Endothelial cell of umbilical vein (primary cell): Measurements from ENCODE around the gene CDCA5. TPM values are rescaled to one million over a fixed set of nuclear protein-coding genes. Genes with fewer than 3 reads are reported as not detected.

ENCODE experiments used
- BruUV-seq: library from RNA; stranded (reverse); fragments of 400-500 nt; replicated peaks from 2 replicates; lab custom pipeline; 2021; lab: Mats Ljungman, UMichigan
- CTCF ChIA-PET: fragments of 300-600, 350-600 bp; sonication (Branson Sonifier 250); formaldehyde crosslinking; loops from one replicate; lab custom pipeline; 2021; ENCODE audit warnings: antibody characterized with exemption, inconsistent platforms; lab: Charles Lee
- POLR2A ChIA-PET: fragments of 300-600, 350-600 bp; sonication (Branson Sonifier 250); formaldehyde crosslinking; loops from one replicate; lab custom pipeline; 2021; ENCODE audit warnings: antibody characterized with exemption, inconsistent platforms; lab: Charles Lee
- DNase-seq: peaks from one replicate; pipeline ENCODE4 v3.0.0-alpha.2; 2011; ENCODE audit warnings: low read depth, low spot score
- FAIRE-seq: peaks from 2 replicates; lab custom pipeline; 2011; peaks lifted over from hg19 to GRCh38; lab: Jason Lieb, UNC
- H2AFZ ChIP-seq: 2 replicates; pipeline ENCODE4 v1.6.0; 2012; ENCODE audit warnings: low read depth, low read length, control low read depth, inconsistent platforms
- H3K27ac ChIP-seq: 2 replicates; pipeline ENCODE4 v1.5.1; 2011; ENCODE audit warnings: low read depth, mild to moderate bottlenecking, control low read depth, low read length, moderate library complexity; ENCODE audit not compliant: insufficient read depth
- H3K27me3 ChIP-seq, 2 experiments: 2 replicates each; pipeline versions ENCODE4 v1.6.0 to v1.6.1; 2011; ENCODE audit warnings: low read length in 2 of 2, mixed read lengths in 1 of 2; ENCODE audit not compliant: control insufficient read depth in 2 of 2, insufficient read depth in 2 of 2
- H3K36me3 ChIP-seq, 2 experiments: 2 replicates in 1 of 2; 3 replicates in 1 of 2; pipeline ENCODE4 v1.5.1; 2011; ENCODE audit warnings: low read length in 2 of 2, mild to moderate bottlenecking in 1 of 2, moderate library complexity in 1 of 2; ENCODE audit not compliant: control insufficient read depth in 2 of 2, insufficient read depth in 2 of 2; ENCODE audit errors: extremely low read depth in 1 of 2
- H3K4me1 ChIP-seq: 3 replicates; pipeline ENCODE4 v1.5.1; 2011; ENCODE audit warnings: mild to moderate bottlenecking, low read length; ENCODE audit not compliant: control insufficient read depth, insufficient read depth; ENCODE audit errors: extremely low read depth
- H3K4me2 ChIP-seq: 2 replicates; pipeline ENCODE4 v1.6.1; 2011; ENCODE audit warnings: low read length, control low read depth, mixed read lengths; ENCODE audit not compliant: insufficient read depth
- H3K4me3 ChIP-seq, 3 experiments: fragments of 200-600 bp in 1 of 3; sonication (generic), shearing (Covaris generic) in 1 of 3; replicated peaks in 1 of 3; 2 replicates each; pipeline ENCODE4 v1.5.1; 2011 to 2016; ENCODE audit warnings: control low read depth in 3 of 3, low read length in 3 of 3, mild to moderate bottlenecking in 2 of 3, inconsistent platforms in 1 of 3, low read depth in 1 of 3, moderate library complexity in 1 of 3; ENCODE audit not compliant: insufficient read depth in 1 of 3
- H3K79me2 ChIP-seq: 2 replicates; pipeline ENCODE4 v1.6.0; 2012; ENCODE audit warnings: low read length, inconsistent platforms; ENCODE audit not compliant: control insufficient read depth, insufficient read depth
- H3K9ac ChIP-seq: replicated peaks from 2 replicates; pipeline ENCODE3; 2011; ENCODE audit warnings: low read length, control low read depth; ENCODE audit not compliant: insufficient read depth; ENCODE audit errors: extremely low read depth
- H3K9me1 ChIP-seq: replicated peaks from 3 replicates; pipeline ENCODE4 v1.6.0; 2011; ENCODE audit warnings: mild to moderate bottlenecking, low read length; ENCODE audit not compliant: control insufficient read depth, insufficient read depth; ENCODE audit errors: extremely low read depth
- H3K9me3 ChIP-seq: replicated peaks from 2 replicates; pipeline ENCODE4 v1.5.1; 2012; ENCODE audit warnings: low read length, inconsistent platforms; ENCODE audit not compliant: control insufficient read depth, insufficient read depth
- H4K20me1 ChIP-seq: replicated peaks from 2 replicates; pipeline ENCODE3; 2011; ENCODE audit warnings: mild to moderate bottlenecking, low read length; ENCODE audit not compliant: control insufficient read depth, insufficient read depth; ENCODE audit errors: extremely low read depth
- CTCF ChIP-seq, 2 donors: IDR thresholded peaks; 1 replicate in 1 of 2; 2 replicates in 1 of 2; pipeline ENCODE4 v1.5.1; 2011; ENCODE audit warnings: low read length in 2 of 2, mild to moderate bottlenecking in 2 of 2, moderate library complexity in 2 of 2, control low read depth in 1 of 2, inconsistent platforms in 1 of 2, low read depth in 1 of 2; ENCODE audit not compliant: insufficient read depth in 1 of 2; ENCODE audit errors: extremely low read depth in 1 of 2
- EZH2 ChIP-seq: IDR thresholded peaks from 2 replicates; pipeline ENCODE4 v1.6.1; 2012; ENCODE audit warnings: borderline replicate concordance, low read depth, mild to moderate bottlenecking, moderate library complexity, low read length, inconsistent platforms; ENCODE audit not compliant: severe bottlenecking
- FOS ChIP-seq: IDR thresholded peaks from 2 replicates; pipeline ENCODE4 v1.6.1; 2011; ENCODE audit warnings: mild to moderate bottlenecking, low read length, moderate library complexity, borderline replicate concordance; ENCODE audit not compliant: insufficient read depth
- GATA2 ChIP-seq: IDR thresholded peaks from 2 replicates; pipeline ENCODE4 v1.7.0; 2011; ENCODE audit warnings: low read depth, mild to moderate bottlenecking, moderate library complexity, mixed read lengths, low read length; ENCODE audit not compliant: insufficient read length, insufficient read depth
- JUN ChIP-seq: IDR thresholded peaks from 2 replicates; pipeline ENCODE4 v1.6.1; 2011; ENCODE audit warnings: borderline replicate concordance, low read depth; ENCODE audit not compliant: insufficient read length, insufficient read depth
- MYC ChIP-seq: IDR thresholded peaks from one replicate; pipeline ENCODE4 v1.6.1; 2011; ENCODE audit warnings: mild to moderate bottlenecking, low read depth, low read length
- POLR2A ChIP-seq: IDR thresholded peaks from 2 replicates; pipeline ENCODE4 v1.6.1; 2012; ENCODE audit warnings: low read depth, mild to moderate bottlenecking, control low read depth, low read length
- POLR2AphosphoS5 ChIP-seq: IDR thresholded peaks from 2 replicates; pipeline ENCODE4 v1.6.1; 2012; ENCODE audit warnings: low read depth, mild to moderate bottlenecking, control low read depth, low read length, moderate library complexity; ENCODE audit not compliant: insufficient read depth
- dilution Hi-C: fragments of 300-500 bp; cut with MboI; formaldehyde crosslinking; loops from one replicate; pipeline ENCODE4 v1.15.0; 2019; ENCODE audit warnings: low sequenced_read_pairs; ENCODE audit not compliant: extremely low pct_ligation_motif_present
- intact Hi-C: fragments of 100-400 bp; cut with micrococcal nuclease; formaldehyde crosslinking; loops from one replicate; pipeline ENCODE4 v1.10.0; 2022
- polyA plus RNA-seq, 4 experiments: library from polyadenylated mRNA; depleted of rRNA in 3 of 4; stranded (reverse) in 3 of 4; unstranded in 1 of 4; fragments of >200 nt; gene quantifications; 2 replicates each; pipeline versions ENCODE4 v1.2.1 to v1.2.3, GENCODE V29; 2011 to 2012; ENCODE audit warnings: missing spikeins in 1 of 4
- total RNA-seq: library from RNA; stranded (reverse); gene quantifications from 2 replicates; pipeline ENCODE4 v1.2.3, GENCODE V29; 2021
- TF ChIP-seq, protein P1 (sequence below): IDR thresholded peaks from 2 replicates; pipeline ENCODE4 v1.6.1; 2011; ENCODE audit not compliant: insufficient read depth, insufficient read length

Gene CDCA5
- total and polyA plus RNA-seq, 2 donors (not counting 3 experiments of a cell fraction or from before 2014, with no cell fraction given) = 16.4 to 35.7 TPM

GRCh38 chr11:65042891-65043290 is 40.9 kb downstream of the CDCA5 start:
- H3K4me3 ChIP-seq = no peak overlapping the region
- ChIA-PET CTCF (interaction anchor here (0.6 kb wide), 1 partner anchor 101 kb away, joined by 3 read pairs; no protein-coding TSS in a partner anchor), POLR2A (no interaction called here)
- DNase-seq (no peak), FAIRE-seq (no peak)
- no peak overlapping the region for H3K27ac ChIP-seq
- H3K27me3 ChIP-seq = no peaks in the 10 kb centered on the region
- intact Hi-C loops = no loop called here
- no peak overlapping the region for H3K4me2 ChIP-seq
- TF ChIP-seq MYC (no peak), FOS (no peak), EZH2 (no peak), POLR2A (no peak), POLR2AphosphoS5 (no peak), JUN (no peak), CTCF (IDR thresholded peaks at IDR 0.05; ENCODE audit: extremely low read depth in 1 of 2, insufficient read depth in 1 of 2, low read depth in 1 of 2, low read length in 2 of 2) (no peak), GATA2 (no peak)
- TF ChIP-seq, protein P1, sequence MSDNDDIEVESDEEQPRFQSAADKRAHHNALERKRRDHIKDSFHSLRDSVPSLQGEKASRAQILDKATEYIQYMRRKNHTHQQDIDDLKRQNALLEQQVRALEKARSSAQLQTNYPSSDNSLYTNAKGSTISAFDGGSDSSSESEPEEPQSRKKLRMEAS = no peak
- no TSS peak for BruUV-seq
- H3K79me2 ChIP-seq = no peaks in the 10 kb centered on the region
- H3K36me3 ChIP-seq = peaks cover 2 to 10% of the 10 kb centered on the region in 2 experiments
- H3K9me1 ChIP-seq = no peaks in the 10 kb centered on the region
- H3K9me3 ChIP-seq = no peaks in the 10 kb centered on the region
- H3K9ac ChIP-seq = no peak overlapping the region
- H3K4me1 ChIP-seq = peaks cover 15% of the 10 kb centered on the region
- dilution Hi-C loops = no loop called here
- no peaks in the 10 kb centered on the region for H4K20me1 ChIP-seq
- H2AFZ ChIP-seq = no peak overlapping the region
